Left renal cortex interstitium (tissue), 4 donors: ENCODE measurements around the gene FGG. TPM values are rescaled to one million over a fixed set of nuclear protein-coding genes. Genes with fewer than 3 reads are reported as not detected.
A peak's percentile ranks its signal among the peaks of the same experiment; 100 is the strongest.

Source experiments
- DNase-seq, 4 donors: peaks; one replicate each; pipeline ENCODE4 v3.0.0-alpha.2; 2013; ENCODE audit warnings: low read depth in 4 of 4, low spot score in 2 of 4, missing footprints in 1 of 4
- polyA plus RNA-seq, 4 donors: library from polyadenylated mRNA; unstranded; fragments of 120-200 nt; gene quantifications; one replicate each; pipeline ENCODE4 v1.2.1, GENCODE V29; 2013; ENCODE audit not compliant: insufficient read length in 4 of 4

Gene FGG
- polyA plus RNA-seq, 4 donors: 41.2 TPM; not detected in 3

DNA sequence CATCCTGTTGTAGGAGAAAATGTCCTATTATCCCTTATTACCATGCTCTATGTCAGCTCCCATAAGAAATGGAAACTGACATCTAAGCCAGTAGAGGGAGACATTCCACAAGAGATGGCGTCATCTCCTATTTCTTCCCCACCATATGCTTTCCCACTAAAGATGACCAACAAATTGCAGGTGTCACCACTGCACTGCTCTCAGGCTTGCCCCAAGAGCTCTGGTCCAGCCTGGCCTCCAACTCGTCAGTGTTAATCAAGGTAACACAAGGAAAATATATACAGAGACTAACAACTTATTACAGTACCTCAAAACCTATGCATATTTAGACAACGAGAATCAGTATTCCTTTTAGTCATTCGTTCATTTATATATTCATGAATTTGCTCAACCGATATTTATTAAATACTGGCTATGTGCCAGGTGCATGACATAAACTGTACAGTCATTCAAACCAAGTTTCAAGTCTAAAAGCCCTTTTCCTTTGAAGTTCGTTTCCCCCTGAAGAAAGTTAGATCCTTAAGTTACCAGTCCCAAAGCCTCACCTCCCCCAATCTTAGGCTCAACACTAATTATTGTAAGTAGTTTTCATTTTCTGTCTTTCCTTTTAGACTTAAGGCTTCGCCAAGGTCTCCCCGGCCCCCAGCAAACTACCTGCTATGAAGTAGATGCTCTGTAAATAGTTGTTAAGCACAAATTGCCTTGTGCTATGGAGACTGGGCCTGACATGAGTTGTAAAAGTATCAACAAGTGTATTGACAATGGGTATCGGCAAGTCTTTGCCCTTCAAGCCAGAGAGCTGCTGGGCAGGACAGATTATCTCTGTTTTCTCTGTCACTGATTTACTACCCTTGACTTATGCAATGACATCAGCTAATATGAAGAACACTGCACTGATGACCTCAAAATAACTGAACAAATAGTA lies 52.7 kb downstream of the FGG start:
- peak in 1 of 4 donors; percentile 24 for DNase-seq

DNA sequence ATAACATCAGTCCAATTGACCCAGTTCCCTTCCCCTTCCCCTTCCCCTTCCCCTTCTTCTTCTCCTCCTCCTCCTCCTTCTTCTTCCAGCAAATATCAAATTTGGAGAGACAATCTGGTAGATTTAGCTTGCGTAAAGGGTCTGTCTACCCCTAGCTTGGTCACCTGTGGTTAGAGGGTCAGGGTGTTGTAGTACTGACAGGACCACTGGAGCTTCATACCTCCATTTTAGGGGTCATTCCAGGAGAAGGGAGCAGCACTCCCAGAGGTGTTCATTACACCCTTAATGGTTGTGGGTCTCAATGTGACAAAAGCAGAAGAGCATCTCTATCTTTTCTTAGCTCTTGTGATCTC lies 53.3 kb downstream of the FGG start:
- no peak for DNase-seq

Other genes starting within 250 kb of the FGG start
- 10 to 100 TPM in 1 of 4 donors, 1 to 10 TPM in 3; 5.7 to 11.3 (median 6.7) TPM for gene DCHS2, start 120.9 kb downstream of the FGG start, polyA plus RNA-seq
- gene PLRG1, start 62.3 kb downstream of the FGG start, polyA plus RNA-seq: 100 to 1,000 TPM in 3 of 4 donors, 10 to 100 TPM in 1; 99.5 to 124 (median 113) TPM
- gene FGB, start 49.6 kb downstream of the FGG start, polyA plus RNA-seq: 100 to 1,000 TPM in 2 of 4 donors, 1 to 10 TPM in 2; 5.9 to 204 (median 63.8) TPM
- gene FGA, start 21.9 kb downstream of the FGG start, polyA plus RNA-seq: 10 to 100 TPM in 1 of 4 donors, under 1 TPM in 2, not detected in 1; 0.06 to 39.6 (median 0.33) TPM
- 1 to 10 TPM in 1 of 4 donors, under 1 TPM in 3; 0.49 to 1.1 (median 0.75) TPM for gene LRAT, start 131.3 kb upstream of the FGG start, polyA plus RNA-seq
- gene RBM46, start 168.6 kb upstream of the FGG start, polyA plus RNA-seq: under 1 TPM; 0.04 to 0.07 (median 0.06) TPM